A673 (cell line): ENCODE results near the gene SNX27. TPM values are rescaled to one million over a fixed set of nuclear protein-coding genes. Genes with fewer than 3 reads are reported as not detected.
A peak's percentile ranks its signal among the peaks of the same experiment; 100 is the strongest.

Experiments used
- BruUV-seq: library from RNA; stranded (reverse); fragments of 400-500 nt; replicated peaks from 2 replicates; lab custom pipeline; 2021; lab: Mats Ljungman, UMichigan
- CTCF ChIA-PET: fragments of 300-600 bp; sonication (Branson Sonifier 250); formaldehyde crosslinking; loops from one replicate; lab custom pipeline; 2022; ENCODE audit warnings: antibody characterized with exemption; lab: Charles Lee
- POLR2A ChIA-PET: fragments of 300-600 bp; sonication (Branson Sonifier 250); formaldehyde crosslinking; loops from one replicate; lab custom pipeline; 2022; ENCODE audit warnings: antibody characterized with exemption; ENCODE audit not compliant: low non-redundant PET; lab: Charles Lee
- DNase-seq: peaks from one replicate; pipeline ENCODE4 v3.0.0-alpha.2; 2015; ENCODE audit warnings: low spot score
- H3K27ac ChIP-seq: fragments of 200-600 bp; sonication (generic); 2 replicates; pipeline ENCODE4 v1.5.1; 2016; ENCODE audit warnings: mixed run types, low read depth, mild to moderate bottlenecking, mixed read lengths, antibody characterized with exemption, low read length; ENCODE audit not compliant: poor library complexity, severe bottlenecking
- H3K27me3 ChIP-seq: fragments of 200-600 bp; sonication (generic); replicated peaks from 2 replicates; pipeline ENCODE4 v1.6.1; 2017; ENCODE audit warnings: mixed run types, low read depth, mild to moderate bottlenecking, mixed read lengths, antibody characterized with exemption, low read length; ENCODE audit not compliant: insufficient read depth, poor library complexity
- H3K36me3 ChIP-seq: fragments of 200-600 bp; sonication (generic); 2 replicates; pipeline ENCODE4 v1.6.1; 2016; ENCODE audit warnings: mixed run types, mild to moderate bottlenecking, mixed read lengths, antibody characterized with exemption, low read length; ENCODE audit not compliant: insufficient read depth, poor library complexity, severe bottlenecking
- H3K4me1 ChIP-seq: fragments of 200-600 bp; sonication (generic); 2 replicates; pipeline ENCODE4 v1.6.1; 2017; ENCODE audit warnings: mixed run types, mild to moderate bottlenecking, mixed read lengths, antibody characterized with exemption, low read length; ENCODE audit not compliant: insufficient read depth, poor library complexity, severe bottlenecking
- H3K4me3 ChIP-seq: fragments of 200-600 bp; sonication (generic); 2 replicates; pipeline ENCODE4 v1.5.1; 2016; ENCODE audit warnings: low read depth, mixed run types, mild to moderate bottlenecking, mixed read lengths, low read length; ENCODE audit not compliant: poor library complexity, severe bottlenecking
- H3K9me3 ChIP-seq: fragments of 200-600 bp; sonication (generic); 2 replicates; pipeline ENCODE4 v1.6.1; 2016; ENCODE audit warnings: mixed run types, low read depth, mild to moderate bottlenecking, mixed read lengths, antibody characterized with exemption, low read length; ENCODE audit not compliant: poor library complexity, severe bottlenecking
- EZH2 ChIP-seq: fragments of 200-600 bp; sonication (generic); IDR thresholded peaks from 2 replicates; pipeline ENCODE4 v1.6.1; 2017; ENCODE audit warnings: borderline replicate concordance, low read depth, mild to moderate bottlenecking, mixed read lengths, antibody characterized with exemption, low read length; ENCODE audit not compliant: poor library complexity, severe bottlenecking
- intact Hi-C: fragments of 100-400 bp; cut with micrococcal nuclease; formaldehyde crosslinking; loops from one replicate; pipeline ENCODE4 v1.10.0; 2022; ENCODE audit not compliant: unreplicated experiment
- total RNA-seq: library from RNA; stranded (reverse); gene quantifications from 2 replicates; pipeline ENCODE4 v1.2.3, GENCODE V29; 2021
- TF ChIP-seq, protein P1 (sequence below): fragments of 300-800, 200-600 bp; sonication (generic); conservative IDR thresholded peaks from 2 replicates; pipeline ENCODE4 v1.5.1; 2017; ENCODE audit warnings: low read depth, mild to moderate bottlenecking, antibody characterized with exemption, low read length, moderate library complexity, mixed read lengths

SNX27 gene
- total RNA-seq, 1 experiment from 2014 or later = 45.9 TPM

DNA sequence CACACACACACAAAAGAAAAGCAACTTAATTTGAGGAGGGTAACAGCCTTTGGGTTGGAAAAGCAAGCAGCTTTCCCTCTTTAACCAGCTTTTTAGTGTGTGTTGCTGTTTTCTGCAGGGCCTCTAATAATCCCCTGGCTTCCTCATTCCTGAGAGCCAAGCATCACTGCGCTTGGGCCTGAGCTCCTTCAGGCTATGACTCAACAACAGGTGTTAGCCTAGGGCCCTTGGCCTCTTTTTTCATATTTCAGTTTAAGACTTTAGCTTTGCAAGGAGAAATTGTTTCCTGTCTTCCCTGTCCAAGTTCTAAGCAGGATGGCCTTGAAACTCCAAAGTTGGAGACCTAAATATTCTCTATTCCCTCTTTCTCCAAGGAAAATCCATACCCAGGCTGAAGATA is 26.2 kb upstream of the SNX27 start:
- DNase-seq = peak; percentile 11
- H3K9me3 ChIP-seq = no peaks in the 10 kb centered on the region
- BruUV-seq = no TSS peak
- H3K27ac ChIP-seq = no peak overlapping the region
- no peaks in the 10 kb centered on the region for H3K36me3 ChIP-seq
- ChIA-PET POLR2A (no interaction called here), CTCF (no interaction called here)
- TF ChIP-seq EZH2 = no peak
- TF ChIP-seq, protein P1, sequence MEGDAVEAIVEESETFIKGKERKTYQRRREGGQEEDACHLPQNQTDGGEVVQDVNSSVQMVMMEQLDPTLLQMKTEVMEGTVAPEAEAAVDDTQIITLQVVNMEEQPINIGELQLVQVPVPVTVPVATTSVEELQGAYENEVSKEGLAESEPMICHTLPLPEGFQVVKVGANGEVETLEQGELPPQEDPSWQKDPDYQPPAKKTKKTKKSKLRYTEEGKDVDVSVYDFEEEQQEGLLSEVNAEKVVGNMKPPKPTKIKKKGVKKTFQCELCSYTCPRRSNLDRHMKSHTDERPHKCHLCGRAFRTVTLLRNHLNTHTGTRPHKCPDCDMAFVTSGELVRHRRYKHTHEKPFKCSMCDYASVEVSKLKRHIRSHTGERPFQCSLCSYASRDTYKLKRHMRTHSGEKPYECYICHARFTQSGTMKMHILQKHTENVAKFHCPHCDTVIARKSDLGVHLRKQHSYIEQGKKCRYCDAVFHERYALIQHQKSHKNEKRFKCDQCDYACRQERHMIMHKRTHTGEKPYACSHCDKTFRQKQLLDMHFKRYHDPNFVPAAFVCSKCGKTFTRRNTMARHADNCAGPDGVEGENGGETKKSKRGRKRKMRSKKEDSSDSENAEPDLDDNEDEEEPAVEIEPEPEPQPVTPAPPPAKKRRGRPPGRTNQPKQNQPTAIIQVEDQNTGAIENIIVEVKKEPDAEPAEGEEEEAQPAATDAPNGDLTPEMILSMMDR = no peak
- no peak overlapping the region for H3K4me3 ChIP-seq
- intact Hi-C loops = no loop called here
- no peaks in the 10 kb centered on the region for H3K27me3 ChIP-seq
- no peaks in the 10 kb centered on the region for H3K4me1 ChIP-seq

DNA sequence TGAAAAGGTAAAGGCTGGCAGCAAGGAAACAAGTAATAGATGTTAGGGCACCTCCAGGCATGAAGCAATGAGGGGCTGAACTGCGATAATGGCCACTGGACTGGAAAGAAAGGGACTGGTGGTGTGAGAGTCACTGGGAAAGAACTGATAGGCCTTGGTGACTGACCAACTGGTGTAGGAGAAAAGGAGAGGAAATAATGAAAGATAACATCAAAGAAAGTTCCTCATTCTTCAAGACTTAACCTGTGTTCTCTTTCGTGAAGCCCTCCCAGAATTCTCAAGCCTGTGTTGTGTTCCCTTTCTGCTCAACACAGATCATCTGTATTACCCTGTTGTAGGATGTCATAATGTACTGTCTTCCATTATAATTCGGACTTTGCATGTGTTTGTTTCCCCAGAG is 20.9 kb upstream of the SNX27 start:
- intact Hi-C loops = loop anchor here (5.0 kb wide), 1 partner anchor 146 kb away; no protein-coding TSS in a partner anchor

DNA sequence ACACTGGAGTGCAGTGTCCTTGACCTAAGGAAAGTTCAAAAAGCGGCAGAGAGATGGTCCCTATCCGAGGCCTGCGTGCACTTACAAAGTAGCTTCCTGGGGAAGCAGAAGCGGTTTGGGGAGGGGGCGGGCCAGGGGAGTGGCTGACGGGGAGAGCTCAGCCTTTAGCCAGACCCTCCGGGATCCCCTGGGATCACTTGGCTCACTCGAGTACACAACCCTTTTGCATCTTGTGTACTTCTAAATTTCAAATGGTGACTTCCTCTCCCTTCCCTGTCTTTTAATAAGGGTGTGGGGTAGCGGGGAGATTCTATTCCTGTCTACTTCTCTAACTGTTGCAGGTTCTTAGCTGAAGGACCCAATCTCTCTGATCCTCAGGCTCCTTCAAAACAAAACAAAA is 18.1 kb upstream of the SNX27 start:
- Histone ChIP-seq H3K9me3 (no peaks in the 10 kb centered on the region), H3K4me3 (peak overlapping the region; percentile 20), H3K4me1 (peaks cover 6% of the 10 kb centered on the region), H3K27ac (no peak overlapping the region), H3K27me3 (no peaks in the 10 kb centered on the region), H3K36me3 (no peaks in the 10 kb centered on the region)
- DNase-seq = peak; percentile 13
- no peak for TF ChIP-seq EZH2
- TF ChIP-seq, protein P1 = no peak
- CTCF ChIA-PET = interaction anchor here (0.7 to 1.2 kb wide), 2 partner anchors 9 to 141 kb away, joined by 4 read pairs; no protein-coding TSS in a partner anchor
- intact Hi-C loops = loop anchor here (5.0 kb wide), 1 partner anchor 144 kb away; no protein-coding TSS in a partner anchor
- POLR2A ChIA-PET = interaction anchor here (0.6 kb wide), 1 partner anchor 382 kb away, joined by 6 read pairs; no protein-coding TSS in a partner anchor
- BruUV-seq = no TSS peak

More for the DNA sequence above, 20.9 kb upstream of the SNX27 start:
- Histone ChIP-seq H3K27ac (no peak overlapping the region), H3K9me3 (no peaks in the 10 kb centered on the region), H3K36me3 (no peaks in the 10 kb centered on the region), H3K4me1 (peaks cover 6% of the 10 kb centered on the region), H3K4me3 (no peak overlapping the region), H3K27me3 (no peaks in the 10 kb centered on the region)
- POLR2A ChIA-PET = no interaction called here
- BruUV-seq = no TSS peak
- CTCF ChIA-PET = no interaction called here
- TF ChIP-seq, protein P1 = no peak
- TF ChIP-seq EZH2 = no peak
- no peak for DNase-seq
